Endodermal cell (in vitro differentiated cells): ENCODE results near the gene TUBGCP2. TPM values are rescaled to one million over a fixed set of nuclear protein-coding genes. Genes with fewer than 3 reads are reported as not detected.

ENCODE experiments used
- DNase-seq: peaks from one replicate; pipeline ENCODE4 v3.0.0-alpha.2; 2017
- H3K27ac ChIP-seq: 2 replicates; pipeline ENCODE4 v1.5.1; 2013; ENCODE audit warnings: mild to moderate bottlenecking, low read depth, low read length, moderate library complexity
- H3K27me3 ChIP-seq: 2 replicates; pipeline ENCODE4 v1.6.1; 2013; ENCODE audit warnings: mild to moderate bottlenecking, low read length, moderate library complexity; ENCODE audit not compliant: insufficient read depth, control insufficient read depth, poor library complexity, severe bottlenecking
- H3K36me3 ChIP-seq: 2 replicates; pipeline ENCODE4 v1.7.0; 2013; ENCODE audit warnings: mild to moderate bottlenecking, low read length, moderate library complexity; ENCODE audit not compliant: control insufficient read depth, insufficient read depth
- H3K4me1 ChIP-seq: one replicate; pipeline ENCODE4 v1.7.0; 2013; ENCODE audit warnings: low read length; ENCODE audit not compliant: control insufficient read depth, insufficient read depth
- H3K4me3 ChIP-seq: 2 replicates; pipeline ENCODE4 v1.5.1; 2013; ENCODE audit warnings: mild to moderate bottlenecking, low read length, moderate library complexity
- H3K9ac ChIP-seq: 2 replicates; pipeline ENCODE4 v1.6.1; 2013; ENCODE audit warnings: mild to moderate bottlenecking, low read length, moderate library complexity; ENCODE audit not compliant: poor library complexity, severe bottlenecking; ENCODE audit errors: extremely low read depth
- H3K9me3 ChIP-seq: 2 replicates; pipeline ENCODE4 v1.6.1; 2013; ENCODE audit warnings: mild to moderate bottlenecking, low read length, moderate library complexity; ENCODE audit not compliant: control insufficient read depth
- H3K27ac Mint-ChIP-seq: 2 replicates; pipeline ENCODE4 v1.8.0; 2020; ENCODE audit warnings: mixed read lengths
- H3K27me3 Mint-ChIP-seq: 2 replicates; pipeline ENCODE4 v1.8.0; 2021; ENCODE audit warnings: mild to moderate bottlenecking, mixed read lengths; ENCODE audit not compliant: insufficient read depth
- H3K36me3 Mint-ChIP-seq: 2 replicates; pipeline ENCODE4 v1.8.0; 2020; ENCODE audit warnings: low read depth, mixed read lengths
- H3K4me1 Mint-ChIP-seq: 2 replicates; pipeline ENCODE4 v1.8.0; 2020; ENCODE audit warnings: mixed read lengths
- H3K4me3 Mint-ChIP-seq: 2 replicates; pipeline ENCODE4 v1.8.0; 2020; ENCODE audit warnings: mild to moderate bottlenecking, moderate library complexity, mixed read lengths
- H3K9me3 Mint-ChIP-seq: 2 replicates; pipeline ENCODE4 v1.8.0; 2020; ENCODE audit warnings: mild to moderate bottlenecking, mixed read lengths
- CTCF ChIP-seq: fragments of 200-600 bp; sonication (generic); conservative IDR thresholded peaks from 2 replicates; pipeline ENCODE4 v1.5.0; 2021; ENCODE audit warnings: antibody characterized with exemption, mild to moderate bottlenecking
- WGBS, 2 experiments: methylation state at CpG; one replicate each; pipeline versions ENCODE4 v1.1.5 to v1.1.7; 2013; ENCODE audit warnings: missing lambda C conversion rate in 2 of 2, mixed read lengths in 1 of 2; ENCODE audit not compliant: insufficient coverage in 1 of 2, insufficient read length in 1 of 2; 5-methylcytosine and 5-hydroxymethylcytosine counted together
- total RNA-seq, 2 donors: library from RNA; stranded (reverse); fragmentation: NEBNext Ultra II Directional in 1 of 2; extraction: Animal tissue kit (Norgen Biotek cat#: 25700) in 1 of 2; gene quantifications; 2 replicates in 1 of 2; 3 replicates in 1 of 2; pipeline ENCODE4 v1.2.1, GENCODE V29; 2021

Gene TUBGCP2
- total RNA-seq, 2 donors from 2014 or later, result 52.8 to 63.0 TPM

GRCh38 chr10:133270773-133271297 lies 37.8 kb downstream of the TUBGCP2 start:
- H3K27ac Mint-ChIP-seq, result no peak overlapping the region
- no peaks in the 10 kb centered on the region for H3K36me3 Mint-ChIP-seq
- 91 to 96% methylated on average over 15 to 19 of the region's 19 CpGs for WGBS, 2 experiments
- no peak overlapping the region for H3K4me3 Mint-ChIP-seq
- peaks cover 2% of the 10 kb centered on the region for H3K27me3 ChIP-seq
- H3K9me3 ChIP-seq, result no peaks in the 10 kb centered on the region
- no peaks in the 10 kb centered on the region for H3K9me3 Mint-ChIP-seq
- H3K27ac ChIP-seq, result no peak overlapping the region
- no peak overlapping the region for H3K4me3 ChIP-seq
- H3K9ac ChIP-seq, result no peak overlapping the region
- no peaks in the 10 kb centered on the region for H3K36me3 ChIP-seq
- TF ChIP-seq CTCF, result no peak
- H3K27me3 Mint-ChIP-seq, result peaks cover 1% of the 10 kb centered on the region
- H3K4me1 ChIP-seq, result peaks cover 4% of the 10 kb centered on the region
- no peak for DNase-seq
- no peaks in the 10 kb centered on the region for H3K4me1 Mint-ChIP-seq

GRCh38 chr10:133270204-133270603 lies 38.5 kb downstream of the TUBGCP2 start:
- Histone ChIP-seq H3K36me3 (no peaks in the 10 kb centered on the region), H3K9me3 (no peaks in the 10 kb centered on the region), H3K4me3 (no peak overlapping the region), H3K9ac (no peak overlapping the region), H3K27ac (no peak overlapping the region), H3K27me3 (no peaks in the 10 kb centered on the region), H3K4me1 (peaks cover 2% of the 10 kb centered on the region)
- H3K4me3 Mint-ChIP-seq, result no peak overlapping the region
- TF ChIP-seq CTCF, result no peak
- DNase-seq, result no peak
- H3K27me3 Mint-ChIP-seq, result no peaks in the 10 kb centered on the region
- 88 to 90% methylated on average over 17 to 20 of the region's 20 CpGs for WGBS, 2 experiments
- no peaks in the 10 kb centered on the region for H3K36me3 Mint-ChIP-seq
- H3K4me1 Mint-ChIP-seq, result no peaks in the 10 kb centered on the region
- no peaks in the 10 kb centered on the region for H3K9me3 Mint-ChIP-seq
- H3K27ac Mint-ChIP-seq, result no peak overlapping the region

DNA sequence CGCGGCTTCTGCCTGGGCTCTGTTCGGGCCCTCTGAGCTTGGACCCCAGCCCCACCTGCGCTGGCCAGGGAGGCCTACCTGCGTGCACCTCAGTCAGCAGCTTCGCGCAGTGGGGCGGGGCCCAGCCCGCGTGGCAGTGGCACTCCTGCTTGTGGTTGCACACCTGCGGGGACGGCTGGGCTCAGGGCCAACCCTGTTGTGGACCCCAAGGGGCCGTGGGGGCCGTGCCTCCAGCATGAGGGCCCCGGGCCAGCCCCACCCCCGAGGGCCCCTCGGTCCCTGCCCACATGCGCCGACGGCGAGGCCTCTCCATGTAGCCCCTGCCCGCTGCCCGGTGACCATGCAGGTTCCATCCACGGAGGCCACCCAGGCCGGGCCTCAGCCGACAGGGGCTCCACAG lies 39.3 kb downstream of the TUBGCP2 start:
- TF ChIP-seq CTCF, result no peak
- H3K4me3 ChIP-seq, result no peak overlapping the region
- no peak for DNase-seq
- no peak overlapping the region for H3K27ac Mint-ChIP-seq
- no peaks in the 10 kb centered on the region for H3K9me3 ChIP-seq
- no peak overlapping the region for H3K27ac ChIP-seq
- H3K4me1 ChIP-seq, result no peaks in the 10 kb centered on the region
- H3K4me1 Mint-ChIP-seq, result no peaks in the 10 kb centered on the region
- H3K36me3 Mint-ChIP-seq, result no peaks in the 10 kb centered on the region
- H3K36me3 ChIP-seq, result no peaks in the 10 kb centered on the region
- WGBS, 2 experiments, result 86 to 89% methylated on average over 20 to 26 of the region's 26 CpGs
- peaks cover 3% of the 10 kb centered on the region for H3K27me3 Mint-ChIP-seq
- H3K9me3 Mint-ChIP-seq, result no peaks in the 10 kb centered on the region
- no peaks in the 10 kb centered on the region for H3K27me3 ChIP-seq
- no peak overlapping the region for H3K9ac ChIP-seq
- H3K4me3 Mint-ChIP-seq, result no peak overlapping the region
